Urinary bladder (tissue), 4 donors: ENCODE results near the gene CDH13. TPM values are rescaled to one million over a fixed set of nuclear protein-coding genes. Genes with fewer than 3 reads are reported as not detected.

Experiments used
- DNase-seq: peaks from one replicate; pipeline ENCODE4 v3.0.0-alpha.2; 2015; ENCODE audit errors: extremely low spot score
- H3K27ac ChIP-seq: one replicate; pipeline ENCODE4 v1.5.1; 2013; ENCODE audit warnings: low read depth, mild to moderate bottlenecking, moderate library complexity
- H3K36me3 ChIP-seq: one replicate; pipeline ENCODE4 v1.6.1; 2013; ENCODE audit warnings: mild to moderate bottlenecking, moderate library complexity; ENCODE audit not compliant: insufficient read depth
- H3K4me1 ChIP-seq: one replicate; pipeline ENCODE4 v1.6.1; 2013; ENCODE audit warnings: mild to moderate bottlenecking, moderate library complexity; ENCODE audit not compliant: insufficient read depth
- H3K4me3 ChIP-seq: one replicate; pipeline ENCODE4 v1.5.1; 2013; ENCODE audit warnings: low read depth, low read length
- WGBS: extraction: QIAGEN DNeasy Blood & Tissue Kit; methylation state at CpG from one replicate; pipeline ENCODE4 v1.1.7; 2013; 5-methylcytosine and 5-hydroxymethylcytosine counted together
- polyA plus RNA-seq: library from polyadenylated mRNA; stranded (reverse); fragments of 200-250 nt; gene quantifications from one replicate; pipeline ENCODE4 v1.2.3, GENCODE V29; 2013
- total RNA-seq: library from RNA; depleted of rRNA; stranded (reverse); fragments of >200 nt; gene quantifications from one replicate; pipeline ENCODE4 v1.2.3, GENCODE V29; 2014
- donor health status: healthy with polysubstance abuse.
- donor health status: healthy.

The CDH13 gene
- total and polyA plus RNA-seq, 2 donors = 18.9 to 21.5 TPM

DNA sequence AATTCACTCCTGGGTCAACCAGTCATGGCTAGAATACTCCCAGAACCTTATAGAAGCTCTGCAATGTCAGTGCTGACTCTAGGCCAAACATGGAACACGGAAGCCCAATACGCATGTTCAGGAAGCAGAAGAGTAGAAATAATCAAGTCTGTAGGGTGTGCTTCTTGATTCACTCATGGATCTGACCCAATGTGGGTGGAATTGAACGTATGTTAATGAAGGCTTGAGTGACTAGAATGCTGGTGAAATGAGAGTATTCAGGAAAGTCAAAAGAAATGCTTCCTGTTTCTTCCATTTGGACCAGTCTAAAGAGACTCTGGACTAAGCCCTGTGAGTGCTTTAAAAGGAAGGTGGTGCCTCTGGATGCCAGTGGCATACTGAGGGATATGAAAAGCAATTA lies 395.0 kb downstream of the CDH13 start:
- H3K27ac ChIP-seq = no peak overlapping the region
- WGBS = 86% methylated on average over 3 of the region's 3 CpGs
- DNase-seq = no peak
- H3K36me3 ChIP-seq = no peaks in the 10 kb centered on the region
- H3K4me1 ChIP-seq = no peaks in the 10 kb centered on the region
- no peak overlapping the region for H3K4me3 ChIP-seq

DNA sequence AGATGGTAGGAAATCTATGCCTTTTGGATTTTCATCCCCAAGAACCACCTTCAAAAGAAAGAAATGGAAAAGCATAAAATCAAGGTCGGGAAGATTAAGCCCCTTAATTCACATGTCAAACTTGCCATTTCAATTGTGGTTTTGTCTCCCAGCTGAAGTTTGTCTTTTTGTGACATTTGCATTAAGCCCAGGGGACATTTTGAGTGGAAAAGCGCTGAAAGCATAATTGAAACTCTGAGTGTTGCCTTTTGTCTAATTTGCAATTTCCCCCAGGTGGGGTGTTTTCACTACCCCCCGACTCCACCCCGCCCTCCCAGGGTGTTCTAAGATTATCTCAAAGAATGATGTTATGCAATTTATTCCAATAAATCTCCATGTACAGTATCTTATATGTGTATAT lies 396.2 kb downstream of the CDH13 start:
- H3K4me1 ChIP-seq = no peaks in the 10 kb centered on the region
- WGBS = 68% methylated on average over 4 of the region's 4 CpGs
- H3K36me3 ChIP-seq = no peaks in the 10 kb centered on the region
- H3K27ac ChIP-seq = no peak overlapping the region
- no peak for DNase-seq
- H3K4me3 ChIP-seq = no peak overlapping the region

DNA sequence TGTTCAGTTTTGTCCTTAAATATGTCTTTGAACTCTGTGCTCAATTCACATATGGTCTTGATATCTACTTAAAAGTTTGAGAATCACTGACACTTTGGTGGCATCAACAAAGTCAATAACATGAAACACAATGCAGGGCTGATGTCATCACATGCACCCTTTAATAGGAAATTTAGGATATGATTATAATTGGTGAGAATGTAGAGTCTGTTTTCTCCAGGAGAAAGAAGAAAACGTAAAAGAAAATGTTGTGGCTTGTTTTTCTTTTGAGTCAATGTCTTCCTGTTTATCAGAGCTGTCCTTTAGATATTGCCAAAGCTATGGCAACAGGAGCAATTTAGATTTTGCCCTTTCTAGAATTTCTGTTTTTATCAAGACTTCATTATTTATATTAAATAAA lies 396.9 kb downstream of the CDH13 start:
- 84% methylated on average over 1 of the region's 1 CpG for WGBS
- no peak overlapping the region for H3K4me3 ChIP-seq

DNA sequence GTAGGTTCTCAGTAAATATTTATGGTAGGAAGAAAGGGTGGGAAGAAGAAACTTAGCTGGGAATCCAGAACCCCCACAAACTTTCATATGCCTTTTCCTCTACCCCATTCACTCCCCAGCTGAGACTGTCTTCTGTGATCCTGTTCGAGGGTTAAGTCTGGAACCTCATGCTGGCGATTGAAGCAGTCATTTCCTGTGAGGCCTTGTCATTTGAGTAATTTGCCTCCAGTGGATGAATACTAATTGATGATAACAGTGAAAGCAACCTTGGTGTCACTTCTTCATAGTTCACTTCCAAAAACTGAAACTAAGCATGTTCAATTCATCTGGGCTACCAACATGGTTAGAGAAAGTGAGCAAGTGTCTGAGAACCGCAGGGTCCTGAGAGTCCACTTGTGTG lies 401.2 kb downstream of the CDH13 start:
- Histone ChIP-seq H3K4me3 (no peak overlapping the region), H3K4me1 (no peaks in the 10 kb centered on the region), H3K36me3 (no peaks in the 10 kb centered on the region), H3K27ac (no peak overlapping the region)
- WGBS = 40% methylated on average over 3 of the region's 3 CpGs
- no peak for DNase-seq

More for the DNA sequence above, 396.9 kb downstream of the CDH13 start:
- H3K36me3 ChIP-seq = no peaks in the 10 kb centered on the region
- no peak overlapping the region for H3K27ac ChIP-seq
- no peak for DNase-seq
- H3K4me1 ChIP-seq = no peaks in the 10 kb centered on the region

DNA sequence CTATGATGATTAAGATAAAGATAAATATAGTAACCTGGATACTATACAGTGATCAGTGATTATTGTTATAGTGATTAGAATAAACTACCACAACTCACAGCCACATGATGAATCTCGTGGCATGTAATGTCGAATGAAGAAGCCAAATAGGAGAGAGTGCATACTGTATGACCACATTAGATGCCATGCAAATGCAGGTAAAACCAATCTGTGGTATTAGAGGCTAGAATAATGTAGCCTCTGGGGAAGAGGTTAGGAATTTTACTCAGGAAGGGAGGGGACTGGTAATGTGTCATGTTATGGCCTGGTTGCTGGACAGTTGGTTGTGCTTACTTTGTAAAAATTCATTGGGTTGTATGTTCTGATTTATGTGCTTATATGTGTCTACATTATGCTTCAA lies 402.7 kb downstream of the CDH13 start:
- 63% methylated on average over 2 of the region's 2 CpGs for WGBS
- DNase-seq = no peak
- Histone ChIP-seq H3K27ac (no peak overlapping the region), H3K4me3 (no peak overlapping the region), H3K4me1 (no peaks in the 10 kb centered on the region), H3K36me3 (no peaks in the 10 kb centered on the region)

DNA sequence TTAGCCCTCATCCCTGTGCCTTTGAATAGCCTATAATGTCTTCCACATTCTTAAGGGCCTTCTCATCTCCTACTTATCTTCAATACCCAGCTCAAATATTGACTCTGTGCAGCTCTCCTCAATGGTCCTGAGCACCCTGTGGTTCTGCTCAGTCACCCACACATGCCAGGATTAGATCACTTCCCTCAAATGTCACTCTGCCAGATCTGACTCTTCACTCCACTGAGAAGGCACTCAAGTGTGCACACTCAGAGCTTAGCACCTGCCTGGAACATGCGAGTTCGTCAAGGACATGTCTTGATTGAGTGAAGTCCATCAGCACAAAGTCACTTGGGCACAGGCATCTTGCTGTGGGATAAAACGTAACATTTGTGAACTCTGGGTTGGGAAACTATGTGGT lies 404.8 kb downstream of the CDH13 start:
- no peaks in the 10 kb centered on the region for H3K4me1 ChIP-seq
- no peak overlapping the region for H3K4me3 ChIP-seq
- no peak overlapping the region for H3K27ac ChIP-seq
- H3K36me3 ChIP-seq = no peaks in the 10 kb centered on the region
- WGBS = 83% methylated on average over 3 of the region's 3 CpGs
- DNase-seq = no peak

DNA sequence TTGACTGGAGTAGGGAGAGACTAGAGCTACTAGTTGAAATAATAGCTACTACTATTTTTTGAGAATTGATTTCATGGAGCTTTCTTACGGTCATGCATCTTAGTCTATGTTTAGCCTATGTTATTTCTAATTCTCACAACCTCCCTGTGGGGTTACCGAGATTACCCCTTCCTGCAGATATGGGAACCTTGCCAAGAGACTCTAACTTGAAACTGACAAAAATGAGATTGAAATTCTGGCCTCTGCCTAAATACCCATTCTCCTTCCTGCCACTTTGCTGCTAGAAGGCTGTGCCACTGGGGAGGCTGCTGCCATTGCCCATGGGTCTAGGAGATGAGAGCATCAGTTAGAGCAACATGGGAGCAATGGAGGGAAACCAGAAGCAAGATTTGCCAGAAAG lies 410.3 kb downstream of the CDH13 start:
- Histone ChIP-seq H3K4me3 (no peak overlapping the region), H3K27ac (no peak overlapping the region), H3K4me1 (no peaks in the 10 kb centered on the region), H3K36me3 (no peaks in the 10 kb centered on the region)
- no peak for DNase-seq
- 63% methylated on average over 2 of the region's 2 CpGs for WGBS

DNA sequence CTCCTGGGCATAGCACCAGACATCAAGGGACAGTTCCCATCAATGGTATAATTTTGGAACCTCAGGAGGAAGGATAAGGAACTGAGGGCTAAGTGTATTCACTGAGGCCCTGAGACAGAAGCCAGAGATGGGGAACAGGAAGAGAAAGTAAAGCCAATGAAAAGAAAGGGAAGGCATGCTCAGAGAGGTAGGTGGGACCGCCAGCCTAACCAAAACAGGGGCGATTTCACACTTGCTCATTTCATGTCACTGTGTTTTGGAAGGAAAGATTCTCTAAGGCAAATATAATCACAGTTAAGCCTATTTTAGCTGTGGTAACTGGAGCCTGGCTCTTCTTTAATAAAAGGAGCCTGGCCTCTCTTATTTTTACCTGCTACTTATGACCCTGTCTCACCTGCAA lies 411.1 kb downstream of the CDH13 start:
- Histone ChIP-seq H3K36me3 (no peaks in the 10 kb centered on the region), H3K4me3 (no peak overlapping the region), H3K27ac (no peak overlapping the region), H3K4me1 (no peaks in the 10 kb centered on the region)
- DNase-seq = no peak
- 86% methylated on average over 2 of the region's 2 CpGs for WGBS

DNA sequence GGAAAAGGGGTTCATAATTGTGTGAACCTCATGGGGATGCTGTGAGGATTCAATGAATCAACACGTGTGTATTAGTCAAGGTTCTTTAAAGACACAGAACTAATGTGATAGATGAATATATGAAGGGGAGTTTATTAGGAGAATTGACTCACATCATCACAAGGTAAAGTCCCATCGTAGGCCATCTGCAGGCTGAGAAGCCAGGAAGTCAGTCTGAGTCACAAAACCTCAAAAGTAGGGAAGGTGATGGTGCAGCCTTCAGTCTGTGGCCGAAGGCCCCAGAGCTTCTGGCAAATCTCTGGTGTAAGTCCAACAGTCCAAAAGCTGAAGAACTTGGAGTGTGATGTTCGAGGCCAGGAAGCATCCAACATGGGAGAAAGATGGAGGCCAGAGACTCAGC lies 413.4 kb downstream of the CDH13 start:
- H3K4me3 ChIP-seq = no peak overlapping the region
- WGBS = 78% methylated on average over 4 of the region's 4 CpGs

DNA sequence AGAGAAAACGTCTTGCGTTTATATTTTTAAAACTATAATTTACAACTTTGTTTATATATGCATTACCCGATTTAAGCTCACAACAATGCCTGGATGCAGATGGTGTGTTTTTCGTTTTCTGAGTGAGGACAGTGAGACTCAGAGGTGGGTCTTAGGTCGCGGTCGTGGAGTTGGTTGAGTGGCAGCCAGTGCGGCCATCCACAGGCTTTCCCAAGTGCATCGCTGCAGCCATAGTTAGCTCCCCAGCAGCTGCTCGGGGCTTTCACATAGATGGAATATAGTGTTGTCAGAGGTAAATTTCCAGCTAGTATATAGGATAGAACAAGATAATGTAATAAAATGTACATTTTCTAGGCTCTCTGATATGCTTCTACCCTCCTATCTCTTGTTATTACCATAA lies 417.8 kb downstream of the CDH13 start:
- H3K27ac ChIP-seq = no peak overlapping the region
- H3K4me1 ChIP-seq = no peaks in the 10 kb centered on the region
- no peak overlapping the region for H3K4me3 ChIP-seq
- H3K36me3 ChIP-seq = no peaks in the 10 kb centered on the region
- WGBS = 31% methylated on average over 10 of the region's 10 CpGs
- no peak for DNase-seq

More for the DNA sequence above, 413.4 kb downstream of the CDH13 start:
- Histone ChIP-seq H3K4me1 (no peaks in the 10 kb centered on the region), H3K36me3 (no peaks in the 10 kb centered on the region), H3K27ac (no peak overlapping the region)
- no peak for DNase-seq

DNA sequence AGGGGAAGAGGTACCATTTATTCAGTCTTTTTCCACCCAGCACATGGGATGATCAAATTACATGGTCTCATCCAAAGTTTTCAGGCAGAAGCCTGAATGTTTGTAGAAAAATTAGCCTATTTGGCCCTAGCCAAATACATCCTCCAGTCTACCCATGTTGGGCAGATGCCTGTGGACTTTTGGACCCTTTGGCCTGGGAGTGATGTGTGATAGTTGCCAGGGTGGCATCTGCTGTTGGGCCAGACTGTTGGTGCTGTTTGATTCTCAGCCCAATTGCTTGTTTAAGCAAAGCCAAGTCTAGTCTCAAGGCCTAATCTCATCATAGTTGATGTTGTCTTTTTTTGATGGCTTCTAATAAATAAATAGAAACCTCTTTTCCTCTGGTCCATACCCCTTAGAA lies 419.0 kb downstream of the CDH13 start:
- DNase-seq = no peak
- no peak overlapping the region for H3K27ac ChIP-seq
- H3K4me1 ChIP-seq = no peaks in the 10 kb centered on the region
- no peaks in the 10 kb centered on the region for H3K36me3 ChIP-seq
- no peak overlapping the region for H3K4me3 ChIP-seq

DNA sequence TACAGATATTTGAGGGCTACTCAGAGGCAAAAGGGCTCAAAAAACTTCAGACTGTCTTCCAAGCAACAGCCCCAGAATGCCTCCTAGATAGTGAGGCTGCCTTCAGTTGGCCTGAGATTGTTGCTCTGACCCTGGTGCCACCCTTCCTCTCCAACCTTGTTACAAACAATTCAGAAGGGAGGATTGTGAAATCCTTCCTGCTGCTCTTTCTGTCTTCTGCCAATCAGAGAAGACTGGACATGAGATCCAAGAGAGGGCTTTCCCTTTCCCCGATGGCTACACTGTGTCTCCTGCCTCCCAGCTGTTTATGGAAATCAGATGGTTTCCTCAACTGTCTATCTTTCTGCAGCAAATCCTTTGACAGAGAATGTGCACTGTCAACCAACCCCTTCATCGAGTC lies 419.9 kb downstream of the CDH13 start:
- WGBS = 22% methylated on average over 2 of the region's 2 CpGs
- H3K4me3 ChIP-seq = no peak overlapping the region
- DNase-seq = no peak

DNA sequence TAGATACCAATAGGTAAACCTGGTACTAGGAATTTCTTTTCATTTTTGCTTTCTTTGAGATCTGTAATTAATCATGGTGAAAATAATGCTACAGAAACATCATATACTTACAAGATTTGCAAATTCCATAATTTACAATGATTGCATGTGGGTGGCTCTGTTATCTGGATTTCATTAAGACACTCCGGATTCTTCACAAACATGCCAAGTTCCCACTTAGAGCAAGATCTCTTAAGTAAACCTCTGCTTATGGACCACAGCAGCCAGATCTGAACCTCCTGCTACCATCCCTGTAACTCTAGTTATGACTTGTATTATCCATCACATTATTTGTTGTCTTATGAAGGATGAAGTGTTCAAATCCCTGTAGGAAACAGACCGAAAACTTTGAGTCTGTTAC lies 424.7 kb downstream of the CDH13 start:
- WGBS = 62% methylated on average over 2 of the region's 2 CpGs
- H3K4me1 ChIP-seq = no peaks in the 10 kb centered on the region
- H3K4me3 ChIP-seq = no peak overlapping the region
- H3K27ac ChIP-seq = no peak overlapping the region
- DNase-seq = no peak
- H3K36me3 ChIP-seq = no peaks in the 10 kb centered on the region

More for the DNA sequence above, 419.9 kb downstream of the CDH13 start:
- Histone ChIP-seq H3K36me3 (no peaks in the 10 kb centered on the region), H3K27ac (no peak overlapping the region), H3K4me1 (no peaks in the 10 kb centered on the region)

DNA sequence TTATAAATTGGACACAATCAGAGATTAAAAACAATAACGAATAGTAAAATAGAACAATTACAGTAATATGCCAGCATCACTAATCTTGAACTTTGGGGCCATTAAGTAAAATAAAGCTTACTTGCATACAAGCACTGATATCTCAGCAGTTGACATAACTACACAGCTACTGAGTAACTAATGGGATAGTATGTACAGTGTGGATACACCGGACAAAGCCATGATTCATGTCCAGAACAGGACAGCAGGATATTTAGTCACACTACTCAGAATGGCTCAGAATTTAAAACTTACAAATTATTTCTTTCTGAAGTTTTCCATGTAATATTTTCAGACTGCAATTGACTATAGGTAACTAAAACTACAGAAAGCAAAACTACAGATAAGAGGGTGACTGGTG lies 427.5 kb downstream of the CDH13 start:
- 92% methylated on average over 2 of the region's 2 CpGs for WGBS
- no peaks in the 10 kb centered on the region for H3K36me3 ChIP-seq
- H3K27ac ChIP-seq = no peak overlapping the region
- DNase-seq = no peak
- no peaks in the 10 kb centered on the region for H3K4me1 ChIP-seq
- no peak overlapping the region for H3K4me3 ChIP-seq

DNA sequence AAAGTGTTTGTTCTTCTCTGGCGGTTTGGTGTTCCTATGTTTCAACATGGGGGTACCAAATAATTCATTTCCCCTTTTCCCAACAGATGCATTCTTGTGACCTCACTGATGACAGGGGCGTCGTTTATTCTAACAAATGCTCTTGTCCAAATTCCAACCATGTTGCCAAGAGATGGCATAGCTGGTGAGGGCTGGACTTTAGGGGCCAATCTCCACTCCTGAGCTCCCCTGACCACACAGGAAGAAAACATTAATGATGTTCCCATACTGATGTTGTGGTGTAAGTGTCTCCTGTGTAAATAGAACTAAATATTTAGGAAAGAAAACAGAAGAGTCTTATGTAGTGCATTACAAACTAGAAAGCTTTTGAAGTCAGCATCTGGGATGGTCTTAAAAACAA lies 431.6 kb downstream of the CDH13 start:
- Histone ChIP-seq H3K27ac (no peak overlapping the region), H3K36me3 (no peaks in the 10 kb centered on the region), H3K4me1 (no peaks in the 10 kb centered on the region), H3K4me3 (no peak overlapping the region)
- no peak for DNase-seq
- WGBS = 69% methylated on average over 3 of the region's 3 CpGs
